ENCODE results near the gene WASF2. TPM values are rescaled to one million over a fixed set of nuclear protein-coding genes. Genes with fewer than 3 reads are reported as not detected.
"Not testable (repeated sequence)": the region's sequence is repeated elsewhere in the genome, so short reads cannot be mapped to it uniquely, and the experiment has no call there.

The WASF2 gene
- total and polyA plus RNA-seq, 2 of the 8 experiments (the other 6 are each of a cell fraction or from before 2014, with no cell fraction given), result 32.1 to 86.6 TPM

- not testable (repeated sequence) for H2BK5ac ChIP-seq (ENCODE audit: low read depth, low read length); H2AK5ac ChIP-seq (ENCODE audit: low read depth, low read length); H3K27ac ChIP-seq (ENCODE audit: low read depth, low read length); H3K4me3 ChIP-seq (ENCODE audit: extremely low read depth in 1 of 4, insufficient read depth in 2 of 4, low read depth in 3 of 4, low read length in 4 of 4); H4K8ac ChIP-seq (ENCODE audit: extremely low read depth, insufficient read depth, low read length); H2BK120ac ChIP-seq (replicated peaks; ENCODE audit: low read depth, low read length); H3K4me2 ChIP-seq (ENCODE audit: insufficient read depth in 1 of 2, low read depth in 2 of 2, low read length in 2 of 2); H4K5ac ChIP-seq (ENCODE audit: insufficient read length, low read depth, low read length); H3K79me1 ChIP-seq (ENCODE audit: low read depth, low read length); H4K20me1 ChIP-seq (replicated peaks in 1 of 2; ENCODE audit: control insufficient read depth in 1 of 2, insufficient read depth in 2 of 2, low read length in 2 of 2); DNase-seq (ENCODE audit: low read depth in 1 of 2, low spot score in 2 of 2); H2BK20ac ChIP-seq (ENCODE audit: low read length); H2BK12ac ChIP-seq (ENCODE audit: low read depth, low read length); H4K91ac ChIP-seq (replicated peaks; ENCODE audit: insufficient read length, low read length); H3K4ac ChIP-seq (replicated peaks; ENCODE audit: insufficient read length, low read depth, low read length); H3K56ac ChIP-seq (replicated peaks; ENCODE audit: insufficient read length, low read depth, low read length); H3K23me2 ChIP-seq (ENCODE audit: low read depth, low read length); H3K36me3 ChIP-seq (ENCODE audit: control insufficient read depth in 2 of 4, insufficient read depth in 4 of 4, low read length in 3 of 4); H3K14ac ChIP-seq (ENCODE audit: insufficient read length); H3K18ac ChIP-seq (ENCODE audit: extremely low read depth, low read length); FAIRE-seq; H2BK15ac ChIP-seq (ENCODE audit: low read length); H2AFZ ChIP-seq (ENCODE audit: low read length); H3K23ac ChIP-seq (ENCODE audit: insufficient read length); H3K27me3 ChIP-seq (replicated peaks in 1 of 4; ENCODE audit: control insufficient read depth in 3 of 4, extremely low read depth in 1 of 4, insufficient read depth in 3 of 4, low read length in 3 of 4); H3K9me3 ChIP-seq (ENCODE audit: insufficient read depth in 2 of 2, low read depth in 1 of 2, low read length in 1 of 2); H3K9ac ChIP-seq (replicated peaks in 1 of 4; ENCODE audit: extremely low read depth in 1 of 4, low read depth in 3 of 4, low read length in 3 of 4); H3K79me2 ChIP-seq (ENCODE audit: control insufficient read depth in 1 of 2, insufficient read depth in 2 of 2, low read length in 2 of 2)
- WGBS, 2 experiments (ENCODE audit: extremely low coverage in 1 of 2, insufficient coverage in 1 of 2, insufficient read length in 1 of 2, insufficient replicate concordance in 2 of 2, low coverage in 1 of 2, low lambda C conversion rate in 2 of 2, missing lambda C conversion rate in 1 of 2), result 100% methylated on average over 2 of the region's 4 CpGs; no CpG with 5 or more reads in 1 of the 2 experiments
- ChIA-PET CTCF (ENCODE audit: partially characterized antibody) (interaction anchor here (0.6 to 56.1 kb wide), 11 partner anchors 13 to 418 kb away, joined by 3 to 1807 read pairs (median 5); partner anchors contain the start of gene AHDC1), POLR2A (ENCODE audit: partially characterized antibody) (interaction anchor here (1.8 to 7.2 kb wide), 3 partner anchors 11 to 19 kb away, joined by 6 to 34 read pairs (median 10); no protein-coding TSS in a partner anchor)
- H3K4me1 ChIP-seq (replicated peaks in 1 of 4; ENCODE audit: control insufficient read depth in 3 of 4, insufficient read depth in 4 of 4, low read length in 3 of 4), result peaks cover 12 to 33% (median 25%) of the 10 kb centered on the region in 4 experiments
Measured at GRCh38 chr1:27538305-27538676, 48.3 kb upstream of the WASF2 start.

Measured in H1 (cell line).